RWPE2 (cell line): Measurements from ENCODE around the gene GJC3.
"Not testable (repeated sequence)": the region's sequence is repeated elsewhere in the genome, so short reads cannot be mapped to it uniquely, and the experiment has no call there.

ENCODE experiments used
- ATAC-seq: fragments of 200-7000 bp; cut with Tn5 transposase; 3 replicates; pipeline ENCODE4 v1.9.1; 2021; ENCODE audit warnings: low read depth
- DNase-seq: peaks from one replicate; pipeline ENCODE4 v3.0.0-alpha.2; 2020; ENCODE audit warnings: low spot score
- H3K27ac ChIP-seq: fragments of 450-650 bp; 2 replicates; pipeline ENCODE4 v1.5.1; 2017; ENCODE audit warnings: mild to moderate bottlenecking; ENCODE audit not compliant: poor library complexity, severe bottlenecking
- H3K27me3 ChIP-seq: fragments of 250-450 bp; sonication (Bioruptor Pico); 2 replicates; pipeline ENCODE4 v1.5.1; 2021; ENCODE audit warnings: mild to moderate bottlenecking, moderate library complexity; ENCODE audit not compliant: insufficient read depth, poor library complexity, severe bottlenecking
- H3K36me3 ChIP-seq: fragments of 250-450 bp; sonication (Bioruptor Pico); 2 replicates; pipeline ENCODE4 v1.5.1; 2020; ENCODE audit warnings: low read depth, mild to moderate bottlenecking, moderate library complexity
- H3K4me1 ChIP-seq: fragments of 250-450 bp; sonication (Bioruptor Pico); 2 replicates; pipeline ENCODE4 v1.5.1; 2021; ENCODE audit warnings: mild to moderate bottlenecking, moderate library complexity; ENCODE audit not compliant: insufficient read depth, poor library complexity, severe bottlenecking
- H3K4me3 ChIP-seq: fragments of 250-450 bp; sonication (Bioruptor Pico); 2 replicates; pipeline ENCODE4 v1.5.1; 2021; ENCODE audit warnings: mild to moderate bottlenecking, moderate library complexity; ENCODE audit not compliant: severe bottlenecking
- H3K9me3 ChIP-seq: fragments of 250-450 bp; sonication (Bioruptor Pico); 2 replicates; pipeline ENCODE4 v1.5.1; 2021; ENCODE audit warnings: mild to moderate bottlenecking, moderate library complexity; ENCODE audit not compliant: severe bottlenecking
- TF ChIP-seq, protein P1 (sequence below): fragments of 450-650 bp; IDR thresholded peaks from one replicate; pipeline ENCODE4 v1.5.1; 2017; ENCODE audit warnings: mild to moderate bottlenecking, moderate library complexity; ENCODE audit not compliant: poor library complexity, severe bottlenecking

Gene GJC3, protein sequence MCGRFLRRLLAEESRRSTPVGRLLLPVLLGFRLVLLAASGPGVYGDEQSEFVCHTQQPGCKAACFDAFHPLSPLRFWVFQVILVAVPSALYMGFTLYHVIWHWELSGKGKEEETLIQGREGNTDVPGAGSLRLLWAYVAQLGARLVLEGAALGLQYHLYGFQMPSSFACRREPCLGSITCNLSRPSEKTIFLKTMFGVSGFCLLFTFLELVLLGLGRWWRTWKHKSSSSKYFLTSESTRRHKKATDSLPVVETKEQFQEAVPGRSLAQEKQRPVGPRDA

DNA sequence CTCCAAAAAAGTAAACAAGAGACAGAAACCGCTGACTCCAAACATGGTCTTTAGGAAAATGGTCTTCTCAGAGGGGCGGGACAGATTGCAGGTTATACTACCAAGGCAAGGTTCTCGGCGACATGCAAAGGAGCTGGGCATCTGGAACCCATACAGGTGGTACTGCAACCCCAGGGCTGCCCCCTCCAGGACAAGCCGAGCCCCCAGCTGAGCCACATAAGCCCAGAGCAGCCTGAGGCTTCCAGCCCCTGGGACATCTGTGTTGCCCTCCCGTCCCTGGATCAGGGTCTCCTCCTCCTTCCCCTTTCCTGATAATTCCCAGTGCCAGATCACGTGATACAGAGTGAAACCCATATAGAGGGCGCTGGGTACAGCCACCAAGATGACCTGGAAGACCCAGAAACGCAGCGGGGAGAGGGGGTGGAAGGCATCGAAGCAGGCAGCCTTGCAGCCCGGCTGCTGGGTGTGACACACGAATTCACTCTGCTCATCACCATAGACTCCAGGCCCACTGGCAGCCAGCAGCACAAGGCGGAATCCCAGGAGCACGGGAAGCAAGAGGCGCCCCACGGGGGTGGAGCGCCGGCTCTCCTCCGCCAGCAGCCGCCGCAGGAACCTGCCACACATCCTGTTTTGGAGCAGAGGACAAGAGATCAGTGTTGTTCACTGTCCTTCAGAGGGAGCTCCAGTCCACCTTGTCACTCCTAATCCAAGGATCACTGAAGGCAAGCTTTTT, at the start of gene GJC3:
Gene GJC3 (minus strand): TSS at position 627 of the 736 bp plus-strand sequence. CDS start 0 bp downstream, at position 627.
- no peak for DNase-seq
- Histone ChIP-seq H3K9me3 (no peaks in the 10 kb centered on the region), H3K27ac (no peak within 1 kb of the TSS)

DNA sequence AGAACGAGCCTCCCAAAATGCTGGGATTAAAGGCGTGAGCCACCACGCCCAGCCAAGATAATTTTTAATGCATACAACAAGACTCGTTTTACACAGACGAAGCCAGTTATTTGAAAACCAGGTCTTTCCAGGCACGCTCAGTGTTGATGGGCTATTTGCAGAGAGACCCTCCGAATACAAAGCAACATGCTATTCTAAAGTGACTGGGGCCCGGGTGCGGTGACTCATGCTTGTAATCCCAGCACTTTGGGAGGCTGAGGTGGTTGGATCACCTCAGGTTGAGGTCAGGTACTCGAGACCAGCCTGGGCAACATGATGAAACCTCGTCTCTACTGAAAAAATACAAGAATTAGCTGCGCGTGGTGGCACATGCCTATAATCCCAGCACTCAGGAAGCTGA, 47.2 kb upstream of the GJC3 start:
- H3K27ac ChIP-seq = no peak overlapping the region

More for the DNA sequence above, at the start of gene GJC3:
- ATAC-seq = peak; percentile 92
- TF ChIP-seq, protein P1, sequence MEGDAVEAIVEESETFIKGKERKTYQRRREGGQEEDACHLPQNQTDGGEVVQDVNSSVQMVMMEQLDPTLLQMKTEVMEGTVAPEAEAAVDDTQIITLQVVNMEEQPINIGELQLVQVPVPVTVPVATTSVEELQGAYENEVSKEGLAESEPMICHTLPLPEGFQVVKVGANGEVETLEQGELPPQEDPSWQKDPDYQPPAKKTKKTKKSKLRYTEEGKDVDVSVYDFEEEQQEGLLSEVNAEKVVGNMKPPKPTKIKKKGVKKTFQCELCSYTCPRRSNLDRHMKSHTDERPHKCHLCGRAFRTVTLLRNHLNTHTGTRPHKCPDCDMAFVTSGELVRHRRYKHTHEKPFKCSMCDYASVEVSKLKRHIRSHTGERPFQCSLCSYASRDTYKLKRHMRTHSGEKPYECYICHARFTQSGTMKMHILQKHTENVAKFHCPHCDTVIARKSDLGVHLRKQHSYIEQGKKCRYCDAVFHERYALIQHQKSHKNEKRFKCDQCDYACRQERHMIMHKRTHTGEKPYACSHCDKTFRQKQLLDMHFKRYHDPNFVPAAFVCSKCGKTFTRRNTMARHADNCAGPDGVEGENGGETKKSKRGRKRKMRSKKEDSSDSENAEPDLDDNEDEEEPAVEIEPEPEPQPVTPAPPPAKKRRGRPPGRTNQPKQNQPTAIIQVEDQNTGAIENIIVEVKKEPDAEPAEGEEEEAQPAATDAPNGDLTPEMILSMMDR = peak; percentile 42
- Histone ChIP-seq H3K4me1 (no peaks in the 10 kb centered on the region), H3K27me3 (no peaks in the 10 kb centered on the region), H3K4me3 (no peak within 1 kb of the TSS), H3K36me3 (no peaks in the 10 kb centered on the region)

DNA sequence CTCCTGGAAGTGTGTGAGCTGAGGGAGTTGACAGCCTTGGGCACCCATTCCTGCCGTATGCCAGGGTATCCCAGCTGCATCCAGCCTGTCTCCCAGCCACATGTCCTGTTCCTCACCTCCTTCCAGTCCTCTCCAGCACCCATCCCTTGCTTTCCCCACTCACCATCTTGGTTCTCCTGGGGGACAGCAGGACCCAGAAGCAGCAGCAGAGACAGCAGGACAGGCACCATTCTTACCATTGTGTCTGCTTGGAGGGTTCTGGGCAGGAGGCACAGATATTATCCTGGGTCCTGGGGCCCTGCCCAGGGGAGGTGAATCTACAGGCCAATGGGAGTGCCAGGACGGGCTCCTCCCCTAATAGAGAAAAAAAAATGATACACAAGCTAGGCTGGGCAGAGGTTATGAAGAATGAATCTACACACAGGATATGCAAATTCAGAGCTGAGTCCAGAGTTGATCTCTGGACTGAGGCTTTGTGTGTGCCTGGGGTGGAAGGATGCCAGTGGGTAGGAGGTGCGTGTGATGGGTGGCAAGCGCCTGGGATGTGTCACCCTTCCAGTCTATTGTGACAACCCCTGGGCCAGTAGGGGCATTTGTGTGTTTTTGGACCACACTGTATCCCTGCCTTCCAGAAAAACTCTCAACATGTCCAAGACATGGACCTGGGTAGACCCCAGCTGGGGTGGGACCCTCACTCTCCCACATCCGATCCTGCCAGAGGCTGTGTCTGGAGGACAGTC, 46.5 kb upstream of the GJC3 start, which contains the start of gene AZGP1:
Gene AZGP1 (minus strand): TSS at position 250 of the 740 bp plus-strand sequence. CDS start 11 bp downstream, at position 239.
- Histone ChIP-seq H3K27me3 (no peaks in the 10 kb centered on the region), H3K4me1 (no peaks in the 10 kb centered on the region), H3K27ac (no peak within 1 kb of the TSS), H3K36me3 (no peaks in the 10 kb centered on the region), H3K9me3 (no peaks in the 10 kb centered on the region), H3K4me3 (no peak within 1 kb of the TSS)
- TF ChIP-seq, protein P1 = no peak
- ATAC-seq = peak; percentile 18; the same call in 2 of the 3 replicates
- no peak for DNase-seq

More for the DNA sequence above, 47.2 kb upstream of the GJC3 start:
- no peaks in the 10 kb centered on the region for H3K36me3 ChIP-seq
- ATAC-seq = no peak
- H3K27me3 ChIP-seq = no peaks in the 10 kb centered on the region
- no peaks in the 10 kb centered on the region for H3K4me1 ChIP-seq
- no peak for DNase-seq
- H3K4me3 ChIP-seq = no peak overlapping the region
- TF ChIP-seq, protein P1 = no peak
- H3K9me3 ChIP-seq = no peaks in the 10 kb centered on the region

DNA sequence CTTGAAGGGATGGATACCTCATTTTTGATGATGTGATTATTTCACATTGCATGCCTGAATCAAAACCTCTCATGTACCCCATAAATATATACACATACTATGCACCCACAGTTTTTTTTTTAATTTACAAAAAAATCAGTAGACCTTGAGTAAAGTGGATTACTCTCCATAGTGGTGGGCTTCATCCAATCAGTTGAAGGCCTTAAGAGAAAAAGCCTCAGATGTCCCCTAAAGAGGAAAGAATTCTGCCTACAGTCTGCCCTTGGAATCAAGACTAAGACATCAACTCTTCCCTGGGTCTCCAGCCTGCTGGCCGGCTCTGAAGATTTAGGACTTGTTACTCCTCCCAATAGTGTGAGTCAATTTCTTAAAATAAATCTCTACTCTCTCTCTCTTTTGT, 45.3 kb upstream of the GJC3 start:
- H3K36me3 ChIP-seq = no peaks in the 10 kb centered on the region
- ATAC-seq (no peak), DNase-seq (no peak)
- no peaks in the 10 kb centered on the region for H3K27me3 ChIP-seq
- H3K4me3 ChIP-seq = no peak overlapping the region
- H3K9me3 ChIP-seq = no peaks in the 10 kb centered on the region
- H3K4me1 ChIP-seq = no peaks in the 10 kb centered on the region
- TF ChIP-seq, protein P1 = no peak
- no peak overlapping the region for H3K27ac ChIP-seq

DNA sequence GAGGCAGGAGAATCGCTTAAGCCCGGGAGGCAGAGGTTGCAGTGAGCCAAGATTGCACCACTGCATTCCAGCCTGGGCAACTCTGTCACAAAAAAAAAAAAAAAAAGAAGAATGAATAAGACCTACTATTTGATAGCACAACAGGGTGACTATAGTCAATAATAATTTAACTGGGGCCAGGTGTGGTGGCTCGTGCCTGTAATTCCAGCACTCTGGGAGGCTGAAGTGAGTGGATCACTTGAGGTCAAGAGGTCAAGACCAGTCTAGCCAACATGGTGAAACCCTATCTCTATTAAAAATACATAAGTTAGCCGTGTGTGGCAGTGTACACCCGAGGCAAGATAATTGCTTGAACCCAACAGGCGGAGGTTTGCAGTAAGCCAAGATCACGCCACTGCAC, 44.4 kb upstream of the GJC3 start:
- ATAC-seq, H3K4me3 ChIP-seq, H3K27me3 ChIP-seq, H3K4me1 ChIP-seq, H3K9me3 ChIP-seq, H3K27ac ChIP-seq, DNase-seq, H3K36me3 ChIP-seq: not testable (repeated sequence)
